Erythroblast (primary cell): ENCODE data around the gene CBX5.

Experiments used
- GATA1 ChIP-seq: IDR thresholded peaks from 2 replicates; pipeline ENCODE4 v1.6.1; 2011; ENCODE audit warnings: low read depth, mild to moderate bottlenecking, control low read depth, low read length, moderate library complexity
- POLR2A ChIP-seq: IDR thresholded peaks from 2 replicates; pipeline ENCODE4 v1.6.1; 2011; ENCODE audit warnings: mild to moderate bottlenecking, low read length

DNA sequence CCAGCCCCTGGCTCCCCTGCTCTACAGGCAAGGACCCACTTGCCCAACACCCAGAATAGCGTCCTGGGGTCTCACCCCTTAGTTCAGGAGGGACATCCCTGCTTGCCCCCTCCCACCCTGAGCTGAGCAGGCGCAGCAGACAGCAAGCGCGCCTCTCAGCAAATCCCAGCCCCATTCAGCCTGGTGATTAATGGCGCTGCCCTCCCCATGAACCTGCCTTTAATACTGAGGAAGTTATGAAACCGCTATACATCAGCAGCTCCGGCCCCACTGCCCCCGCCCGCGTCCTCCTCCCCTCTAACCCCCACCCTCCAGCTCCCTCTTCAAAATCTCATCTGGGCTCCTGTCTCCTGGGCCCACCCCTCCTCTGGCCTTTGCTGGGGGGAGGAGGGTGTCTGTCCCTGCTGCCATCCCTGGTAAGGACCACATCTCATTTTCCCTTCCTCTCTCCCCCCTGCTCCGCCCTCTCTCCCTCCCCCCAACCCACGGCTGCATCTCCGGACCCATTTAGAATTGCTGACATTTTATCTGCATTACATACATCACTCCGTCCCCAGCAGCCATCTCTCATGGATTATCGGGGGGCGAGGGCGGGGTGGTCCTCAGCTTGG is 84.1 kb downstream of the CBX5 start:
- no peak for TF ChIP-seq POLR2A
- TF ChIP-seq GATA1, result no peak
